GM19023 (cell line): Measurements from ENCODE around the gene ZBTB16.

Experiments used
- ATAC-seq: cut with Tn5 transposase; IDR thresholded peaks from one replicate; pipeline ENCODE4 v1.9.1; 2021; ENCODE audit warnings: mild to moderate bottlenecking, moderate library complexity; ENCODE audit not compliant: unreplicated experiment

ZBTB16 gene

DNA sequence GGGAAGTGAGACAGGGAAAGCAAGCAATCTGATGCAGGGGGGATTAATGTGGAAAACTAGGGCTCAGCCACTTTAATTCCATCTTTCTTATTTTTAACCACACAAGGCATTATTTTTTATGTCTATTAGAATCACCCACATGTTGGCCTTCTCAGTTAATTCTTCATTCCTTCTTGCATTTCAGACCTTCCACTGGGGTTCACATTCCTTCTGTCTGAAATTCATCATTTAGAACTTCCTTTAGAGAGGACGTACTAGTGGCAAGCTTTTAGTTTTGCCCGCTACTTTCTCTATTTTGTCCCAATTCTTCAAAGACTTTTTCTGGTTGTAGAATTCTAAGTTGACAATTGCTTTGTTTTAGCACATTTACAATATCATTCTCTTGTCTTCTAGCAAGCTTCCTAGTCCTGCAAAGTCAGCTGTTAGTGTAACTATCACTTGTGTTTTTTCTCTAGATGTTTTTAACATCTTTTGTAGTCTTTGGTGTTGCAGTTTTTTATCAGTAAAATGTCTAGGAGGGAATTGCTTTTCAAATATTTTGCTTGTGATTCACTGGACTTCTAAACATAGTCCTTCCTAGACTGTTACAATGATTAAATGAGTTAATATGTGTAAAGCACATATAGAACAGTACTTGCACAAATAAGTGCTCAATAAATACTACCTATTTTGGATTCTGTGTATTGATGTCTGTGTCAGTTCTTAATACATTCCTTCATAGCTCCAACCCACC, 231.2 kb downstream of the ZBTB16 start:
- ATAC-seq, result no peak

DNA sequence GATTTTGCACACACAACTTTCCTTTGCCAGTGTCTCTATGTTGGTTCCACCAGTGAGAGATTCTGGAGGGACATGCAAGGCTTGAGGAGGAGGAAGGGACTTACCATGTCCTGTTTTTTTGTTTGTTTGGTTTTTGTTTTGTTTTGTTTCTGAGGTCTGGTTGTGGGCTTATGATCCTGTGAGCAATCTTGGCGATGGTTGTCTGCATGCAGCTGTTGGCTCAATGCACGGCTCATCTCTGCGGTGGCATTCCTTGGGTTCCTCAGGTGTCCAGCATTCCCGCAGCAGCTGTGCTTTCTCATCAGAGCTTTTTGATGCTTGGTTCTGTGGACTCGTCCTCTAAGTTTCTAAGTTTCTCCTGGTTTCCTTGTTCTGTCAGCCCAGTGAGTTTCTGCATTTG, 231.9 kb downstream of the ZBTB16 start:
- no peak for ATAC-seq

DNA sequence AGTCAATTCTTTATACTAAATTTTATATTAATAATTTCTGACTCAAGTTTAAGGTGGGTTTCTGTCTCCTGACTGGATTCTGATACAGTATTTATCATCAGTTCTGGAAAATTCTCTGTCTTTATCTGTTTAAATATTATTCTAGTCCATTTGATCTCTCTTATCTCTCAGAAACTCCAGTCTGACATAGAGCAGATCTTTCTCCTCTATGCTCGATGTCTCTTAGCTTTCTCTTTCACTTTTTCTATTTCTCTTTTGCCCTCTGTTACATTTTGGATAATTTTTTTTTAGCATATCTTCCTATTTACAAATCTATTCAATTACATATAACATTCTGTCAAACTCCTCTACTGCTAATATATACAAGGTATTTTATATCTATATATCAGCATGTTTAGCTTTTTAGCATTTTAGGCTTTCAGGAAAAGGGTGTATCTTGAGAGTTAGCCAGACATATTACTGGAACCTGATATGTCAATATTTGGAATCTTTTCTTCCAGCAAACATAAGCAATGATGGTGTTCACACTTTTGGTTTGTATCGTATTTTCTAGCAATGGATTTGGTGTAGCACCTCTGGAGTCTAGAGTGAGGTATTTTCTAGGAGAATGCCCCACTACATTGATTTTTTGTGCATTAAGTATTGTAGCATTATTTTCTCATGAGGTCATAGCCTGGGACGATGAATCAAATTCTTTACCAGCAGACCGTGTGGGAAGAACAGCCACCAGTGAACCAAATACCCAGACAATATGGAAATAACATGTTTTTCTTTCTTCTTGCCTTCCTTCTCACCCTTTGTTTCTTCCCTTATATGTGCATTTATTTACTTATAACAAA, 232.6 kb downstream of the ZBTB16 start:
- ATAC-seq, result no peak

DNA sequence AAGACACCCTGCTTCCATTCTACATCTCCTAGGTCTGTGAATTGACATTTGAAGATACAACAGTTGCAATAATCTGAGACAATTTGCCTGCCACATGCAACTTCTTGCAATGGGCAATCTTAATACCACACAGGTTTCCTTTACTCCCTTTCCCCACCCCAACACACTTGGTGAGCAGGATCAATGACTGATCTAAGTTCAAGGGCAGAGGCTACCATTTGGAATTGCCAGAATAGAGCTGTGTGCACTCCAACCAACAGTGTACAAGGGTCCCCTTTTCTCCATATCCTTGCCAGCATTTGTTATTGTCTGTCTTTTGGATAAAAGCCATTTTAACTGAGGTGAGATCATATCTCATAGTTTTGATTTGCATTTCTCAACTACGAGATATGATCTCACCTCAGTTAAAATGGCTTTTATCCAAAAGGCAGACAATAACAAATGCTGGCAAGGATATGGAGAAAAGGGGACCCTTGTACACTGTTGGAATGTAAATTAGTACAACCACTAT, 233.7 kb downstream of the ZBTB16 start:
- no peak for ATAC-seq

DNA sequence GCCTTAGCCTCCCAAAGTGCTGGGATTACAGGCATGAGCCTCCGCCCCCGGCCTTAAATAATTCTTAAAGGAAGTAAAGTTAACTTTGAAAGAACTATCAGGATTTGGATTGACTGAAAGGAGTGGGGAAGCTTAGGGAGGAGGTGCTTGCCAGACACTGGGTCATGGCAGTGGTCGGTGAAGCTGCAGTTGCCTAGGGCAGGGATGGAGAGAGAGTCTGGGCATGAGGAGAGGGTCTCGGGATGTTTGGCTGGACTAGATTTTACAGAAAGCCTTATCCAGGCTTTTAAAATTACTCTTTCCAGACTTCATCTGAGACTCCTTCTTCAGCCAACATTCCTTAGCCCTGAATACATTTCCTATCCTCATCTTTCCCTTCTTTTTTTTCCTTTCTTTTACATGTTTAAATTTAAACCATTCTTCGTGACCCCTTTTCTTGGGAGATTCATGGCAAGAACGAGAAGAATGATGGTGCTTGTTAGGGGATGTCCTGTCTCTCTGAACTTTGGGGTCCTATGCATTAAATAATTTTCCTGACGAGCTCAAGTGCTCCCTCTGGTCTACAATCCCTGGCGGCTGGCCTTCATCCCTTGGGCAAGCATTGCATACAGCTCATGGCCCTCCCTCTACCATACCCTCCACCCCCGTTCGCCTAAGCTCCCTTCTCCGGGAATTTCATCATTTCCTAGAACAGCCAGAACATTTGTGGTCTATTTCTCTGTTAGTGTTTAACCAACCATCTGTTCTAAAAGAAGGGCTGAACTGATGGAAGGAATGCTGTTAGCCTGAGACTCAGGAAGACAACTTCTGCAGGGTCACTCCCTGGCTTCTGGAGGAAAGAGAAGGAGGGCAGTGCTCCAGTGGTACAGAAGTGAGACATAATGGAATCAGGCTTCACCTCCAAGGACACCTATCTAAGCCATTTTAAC, 236.4 kb downstream of the ZBTB16 start, which contains the start of gene NNMT:
NNMT (plus strand) TSS at position 724 of the 929 bp plus-strand sequence; CDS start at position 882, 158 bp downstream.
- ATAC-seq, result no peak

DNA sequence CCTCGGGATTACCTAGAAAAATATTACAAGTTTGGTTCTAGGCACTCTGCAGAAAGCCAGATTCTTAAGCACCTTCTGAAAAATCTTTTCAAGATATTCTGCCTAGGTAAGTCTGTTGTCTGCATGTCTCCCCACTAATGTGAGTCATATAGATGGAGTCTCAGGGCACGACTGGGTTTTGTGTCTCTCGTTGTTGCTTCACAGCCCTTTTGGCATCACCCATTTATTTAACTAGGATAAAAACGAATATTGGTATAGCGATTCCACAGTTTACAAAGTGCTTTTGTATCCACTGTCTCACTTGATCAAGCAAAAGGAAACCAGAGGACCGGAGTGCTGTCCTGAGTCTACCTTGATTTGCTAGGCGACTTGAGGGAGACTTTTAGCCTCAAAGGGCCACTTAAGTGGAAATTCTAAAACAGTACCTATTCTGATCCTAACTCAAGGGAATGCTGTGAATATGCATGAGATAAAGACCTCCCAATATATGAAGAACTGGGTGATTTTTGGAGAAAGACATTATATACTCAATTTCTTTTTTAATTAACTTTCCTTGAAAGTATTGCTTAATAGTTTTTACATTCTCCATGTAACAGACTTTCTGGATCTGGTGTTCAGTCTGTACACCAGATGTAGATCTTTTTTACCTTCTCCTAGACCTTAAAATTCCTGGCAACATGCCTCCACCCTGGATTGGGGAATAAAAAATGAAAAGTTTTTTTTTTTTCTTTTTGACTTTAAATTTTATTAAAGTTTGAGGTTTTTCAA, 237.3 kb downstream of the ZBTB16 start:
- no peak for ATAC-seq

DNA sequence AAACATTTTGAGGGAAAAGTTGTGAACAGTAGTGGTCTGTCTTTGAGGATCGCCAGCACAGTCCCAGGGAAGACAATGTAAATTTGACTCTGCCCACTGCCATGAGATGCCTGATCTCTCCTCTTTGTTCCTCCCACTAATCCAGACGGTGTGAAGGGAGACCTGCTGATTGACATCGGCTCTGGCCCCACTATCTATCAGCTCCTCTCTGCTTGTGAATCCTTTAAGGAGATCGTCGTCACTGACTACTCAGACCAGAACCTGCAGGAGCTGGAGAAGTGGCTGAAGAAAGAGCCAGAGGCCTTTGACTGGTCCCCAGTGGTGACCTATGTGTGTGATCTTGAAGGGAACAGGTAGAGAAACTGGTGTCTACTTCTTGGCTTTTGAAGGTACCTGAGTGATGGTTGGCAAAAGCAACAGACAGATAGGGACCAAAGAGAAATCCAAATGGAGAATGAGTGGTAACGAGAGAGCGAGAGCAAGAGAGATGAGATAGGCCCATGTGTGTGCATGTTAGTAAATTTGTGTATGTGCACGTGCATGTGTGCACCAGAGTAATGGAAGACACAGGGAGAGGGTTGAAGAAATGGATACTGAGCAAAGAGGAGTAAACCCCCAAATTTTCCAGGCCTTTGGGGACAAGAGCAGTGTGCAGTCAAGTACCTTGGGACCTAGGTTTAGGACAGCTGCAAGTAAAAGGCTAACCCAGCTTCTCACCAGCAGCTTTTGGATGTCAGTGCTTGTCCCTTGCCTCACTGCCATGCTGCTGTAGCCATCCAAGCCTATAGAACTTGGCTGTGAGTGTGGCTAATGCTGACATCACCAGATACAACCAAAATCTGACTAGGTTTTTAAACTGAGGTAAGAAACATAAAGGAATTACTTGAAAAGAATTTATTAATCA, 238.5 kb downstream of the ZBTB16 start:
- ATAC-seq, result no peak

DNA sequence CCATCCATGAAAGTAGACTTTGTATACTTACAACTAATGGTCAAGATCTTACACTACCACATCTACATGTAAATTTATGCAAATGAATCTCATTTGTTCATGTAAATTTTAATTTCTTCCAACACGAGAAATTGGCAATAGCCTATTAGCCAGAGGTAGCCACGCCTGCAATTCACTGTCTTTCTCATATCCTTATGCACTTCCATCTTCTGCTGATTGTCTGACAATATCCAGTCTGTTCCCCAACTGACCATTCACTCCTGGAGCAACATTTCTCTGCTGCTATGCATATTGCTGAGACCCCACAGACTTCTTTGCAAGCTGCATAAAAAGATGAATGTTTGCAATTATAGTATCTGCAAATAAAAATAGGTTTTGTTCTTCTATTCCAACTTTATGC, 239.2 kb downstream of the ZBTB16 start:
- no peak for ATAC-seq
